PC-3 (cell line): ENCODE measurements around the gene GDI2. TPM values are rescaled to one million over a fixed set of nuclear protein-coding genes. Genes with fewer than 3 reads are reported as not detected.

Source experiments
- ATAC-seq: fragments of 200-7000 bp; cut with Tn5 transposase; 2 replicates; pipeline ENCODE4 v1.9.1; 2020; ENCODE audit warnings: mild to moderate bottlenecking, moderate library complexity
- Bru-seq: library from RNA; stranded (reverse); fragments of 400-500 nt; gene quantifications from one replicate; lab custom pipeline; 2021; lab: Mats Ljungman, UMichigan
- BruChase-seq, 2 experiments: library from RNA; stranded (reverse); fragments of 400-500 nt; gene quantifications; one replicate each; lab custom pipeline; 2021; lab: Mats Ljungman, UMichigan
- BruUV-seq: library from RNA; stranded (reverse); fragments of 400-500 nt; replicated peaks from 2 replicates; lab custom pipeline; 2021; lab: Mats Ljungman, UMichigan
- CTCF ChIA-PET: fragments of 300-600 bp; sonication (Branson Sonifier 250); formaldehyde crosslinking; loops from one replicate; lab custom pipeline; 2022; ENCODE audit warnings: antibody characterized with exemption; lab: Charles Lee
- POLR2A ChIA-PET: fragments of 300-600 bp; sonication (Branson Sonifier 250); formaldehyde crosslinking; loops from one replicate; lab custom pipeline; 2022; ENCODE audit warnings: antibody characterized with exemption; ENCODE audit not compliant: unreplicated experiment; lab: Charles Lee
- DNase-seq: peaks from one replicate; pipeline ENCODE4 v3.0.0-alpha.2; 2015
- H2AFZ ChIP-seq: fragments of 300-600 bp; sonication (generic); 2 replicates; pipeline ENCODE4 v1.6.0; 2016; ENCODE audit warnings: antibody characterized with exemption, low read length
- H3F3A ChIP-seq: fragments of 300-600 bp; sonication (generic); one replicate; pipeline ENCODE4 v1.6.0; 2017; ENCODE audit warnings: antibody characterized with exemption, low read length, control low read depth, mild to moderate bottlenecking; ENCODE audit not compliant: unreplicated experiment
- H3K27ac ChIP-seq: fragments of 300-600 bp; sonication (generic); 2 replicates; pipeline ENCODE4 v1.5.1; 2016; ENCODE audit warnings: mild to moderate bottlenecking, low read length
- H3K27me3 ChIP-seq: fragments of 300-600 bp; sonication (generic); 2 replicates; pipeline ENCODE4 v1.6.1; 2016; ENCODE audit warnings: low read length, mixed read lengths
- H3K36me3 ChIP-seq: fragments of 300-600 bp; sonication (generic); 2 replicates; pipeline ENCODE4 v1.6.1; 2016; ENCODE audit warnings: low read depth, mixed run types, low read length, mixed read lengths
- H3K4me1 ChIP-seq: fragments of 300-600 bp; sonication (generic); 2 replicates; pipeline ENCODE4 v1.5.1; 2016; ENCODE audit warnings: low read length; ENCODE audit not compliant: insufficient read depth
- H3K4me2 ChIP-seq: fragments of 300-600 bp; sonication (generic); 2 replicates; pipeline ENCODE4 v1.6.0; 2016; ENCODE audit warnings: low read length
- H3K4me3 ChIP-seq: fragments of 300-600 bp; sonication (generic); 2 replicates; pipeline ENCODE4 v1.5.1; 2016; ENCODE audit warnings: mild to moderate bottlenecking, low read length, mixed read lengths
- H3K79me2 ChIP-seq: fragments of 300-600 bp; sonication (generic); 2 replicates; pipeline ENCODE4 v1.6.1; 2017; ENCODE audit warnings: low read length, mixed read lengths
- H3K9ac ChIP-seq: fragments of 300-600 bp; sonication (generic); 2 replicates; pipeline ENCODE4 v1.6.0; 2016; ENCODE audit warnings: mild to moderate bottlenecking, low read length
- H3K9me2 ChIP-seq: fragments of 300-600 bp; sonication (generic); replicated peaks from 2 replicates; pipeline ENCODE4 v1.6.1; 2016; ENCODE audit warnings: mixed run types, low read length, mixed read lengths
- H3K9me3 ChIP-seq: fragments of 300-600 bp; sonication (generic); 2 replicates; pipeline ENCODE4 v1.6.1; 2016; ENCODE audit warnings: low read length, mixed read lengths
- H4K20me1 ChIP-seq: fragments of 300-600 bp; sonication (generic); 2 replicates; pipeline ENCODE4 v1.6.1; 2016; ENCODE audit warnings: low read length, mixed read lengths
- EZH2 ChIP-seq: fragments of 300-600 bp; sonication (generic); IDR thresholded peaks from one replicate; pipeline ENCODE4 v1.6.1; 2017; ENCODE audit warnings: antibody characterized with exemption, mild to moderate bottlenecking, low read length; ENCODE audit not compliant: unreplicated experiment
- EZH2phosphoT487 ChIP-seq: fragments of 300-600 bp; sonication (generic); IDR thresholded peaks from 2 replicates; pipeline ENCODE4 v1.6.1; 2018; ENCODE audit warnings: mild to moderate bottlenecking, antibody characterized with exemption, low read length, borderline replicate concordance
- intact Hi-C: fragments of 100-400 bp; cut with micrococcal nuclease; formaldehyde crosslinking; loops from 2 replicates; pipeline ENCODE4 v1.9.0; 2023
- long read RNA-seq: library from polyadenylated mRNA; unstranded; transcript quantifications from one replicate; pipeline ENCODE4 v2.0.0, GENCODE V29; 2021; ENCODE audit not compliant: unreplicated experiment
- total RNA-seq: library from RNA; depleted of rRNA; stranded (reverse); fragments of >200 nt; gene quantifications from 2 replicates; pipeline ENCODE4 v1.2.3, GENCODE V29; 2014; rRNA removed
- TF ChIP-seq, protein P1 (sequence below): fragments of 300-600 bp; sonication (generic); conservative IDR thresholded peaks from 2 replicates; pipeline ENCODE4 v1.5.1; 2017; ENCODE audit warnings: antibody characterized with exemption, low read depth, mild to moderate bottlenecking, low read length

The GDI2 gene
- total RNA-seq: 94.7 and 122 TPM in 2 replicates
- Bru-seq, nascent RNA: percentile 84 among the genes with signal in this experiment
- BruChase-seq, experiment 1, labeled RNA remaining after a 6-hour chase: percentile 92 among the genes with signal in this experiment
- percentile 87 among the genes with signal in this experiment for BruChase-seq, experiment 2, labeled RNA remaining after a 2-hour chase
- long read RNA-seq, transcript GDI2-203 (11 exons, 2,412 nt): major isoform, 98 of 160 reads
- long read RNA-seq, partial matches to known transcripts: 13 of 160 reads
- long read RNA-seq, other reads (novel, unspliced or antisense): 47 of 160 reads

DNA sequence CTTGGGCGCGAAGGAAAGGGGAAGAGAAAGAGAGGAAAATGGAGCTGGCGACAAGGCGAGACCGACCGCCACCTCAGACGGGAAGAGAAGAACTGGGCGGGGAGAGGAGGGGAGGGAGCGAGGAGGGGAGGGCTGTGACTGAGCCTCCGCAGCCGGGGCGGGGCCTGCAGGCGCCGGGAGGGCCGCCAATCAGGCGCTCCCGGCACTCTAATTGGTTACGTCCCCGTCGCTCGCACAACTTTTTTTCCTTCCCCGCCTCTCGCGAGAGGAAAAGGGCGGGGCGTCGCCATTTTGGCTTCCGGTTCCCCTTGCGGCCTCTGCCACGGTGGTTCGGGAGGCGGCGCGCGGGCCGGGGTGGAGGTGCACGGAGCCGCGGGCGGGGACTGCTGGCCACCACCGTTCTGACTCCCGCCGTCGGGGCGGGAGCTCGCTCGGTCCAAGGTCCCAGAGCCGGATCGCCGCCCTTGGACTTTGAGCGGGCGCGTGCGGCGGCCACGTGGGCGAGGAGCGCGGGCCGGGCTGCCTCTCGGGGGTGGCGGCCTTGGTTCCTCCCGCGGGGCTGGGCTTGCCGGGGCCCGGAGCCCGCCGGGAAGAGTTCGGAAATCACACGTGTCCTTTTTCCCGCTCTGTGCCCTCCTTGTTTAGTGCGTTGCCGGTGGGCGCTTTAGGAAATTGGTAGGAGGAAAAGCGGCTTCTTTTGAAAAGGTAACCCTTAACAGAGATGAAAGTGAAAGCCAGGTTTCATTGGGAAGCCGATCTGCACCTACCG, at the start of gene GDI2:
Gene GDI2 (minus strand): TSS at position 94 of the 769 bp plus-strand sequence. CDS start 176 bp downstream, outside the sequence.
- Histone ChIP-seq H3K9ac (peak within 1 kb of the TSS; percentile 99), H3K4me2 (peak within 1 kb of the TSS; percentile 91), H3K36me3 (no peaks in the 10 kb centered on the region), H2AFZ (peak within 1 kb of the TSS; percentile 22; the same call in 1 of the 2 replicates), H3K4me1 (peaks cover 26% of the 10 kb centered on the region), H3K9me3 (no peaks in the 10 kb centered on the region), H3K9me2 (no peaks in the 10 kb centered on the region), H4K20me1 (peaks cover 31% of the 10 kb centered on the region), H3K79me2 (peaks cover 56% of the 10 kb centered on the region), H3K4me3 (peak within 1 kb of the TSS; percentile 96), H3K27ac (peak within 1 kb of the TSS; percentile 82), H3K27me3 (no peaks in the 10 kb centered on the region), H3F3A (no peaks in the 10 kb centered on the region)
- DNase-seq: peak; percentile 89
- CTCF ChIA-PET: no interaction called here
- BruUV-seq: no TSS peak
- TF ChIP-seq EZH2phosphoT487: no peak
- no peak for TF ChIP-seq EZH2
- TF ChIP-seq, protein P1, sequence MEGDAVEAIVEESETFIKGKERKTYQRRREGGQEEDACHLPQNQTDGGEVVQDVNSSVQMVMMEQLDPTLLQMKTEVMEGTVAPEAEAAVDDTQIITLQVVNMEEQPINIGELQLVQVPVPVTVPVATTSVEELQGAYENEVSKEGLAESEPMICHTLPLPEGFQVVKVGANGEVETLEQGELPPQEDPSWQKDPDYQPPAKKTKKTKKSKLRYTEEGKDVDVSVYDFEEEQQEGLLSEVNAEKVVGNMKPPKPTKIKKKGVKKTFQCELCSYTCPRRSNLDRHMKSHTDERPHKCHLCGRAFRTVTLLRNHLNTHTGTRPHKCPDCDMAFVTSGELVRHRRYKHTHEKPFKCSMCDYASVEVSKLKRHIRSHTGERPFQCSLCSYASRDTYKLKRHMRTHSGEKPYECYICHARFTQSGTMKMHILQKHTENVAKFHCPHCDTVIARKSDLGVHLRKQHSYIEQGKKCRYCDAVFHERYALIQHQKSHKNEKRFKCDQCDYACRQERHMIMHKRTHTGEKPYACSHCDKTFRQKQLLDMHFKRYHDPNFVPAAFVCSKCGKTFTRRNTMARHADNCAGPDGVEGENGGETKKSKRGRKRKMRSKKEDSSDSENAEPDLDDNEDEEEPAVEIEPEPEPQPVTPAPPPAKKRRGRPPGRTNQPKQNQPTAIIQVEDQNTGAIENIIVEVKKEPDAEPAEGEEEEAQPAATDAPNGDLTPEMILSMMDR: no peak
- intact Hi-C loops: loop anchor here (5.0 kb wide), 2 partner anchors 74 to 126 kb away; partner anchors contain the start of gene ANKRD16
- POLR2A ChIA-PET: interaction anchor here (0.5 to 1.4 kb wide), 6 partner anchors 26 to 1058 kb away, joined by 3 to 5 read pairs (median 4); partner anchors contain the start of genes ANKRD16 and FBH1
- peak; percentile 93 for ATAC-seq

DNA sequence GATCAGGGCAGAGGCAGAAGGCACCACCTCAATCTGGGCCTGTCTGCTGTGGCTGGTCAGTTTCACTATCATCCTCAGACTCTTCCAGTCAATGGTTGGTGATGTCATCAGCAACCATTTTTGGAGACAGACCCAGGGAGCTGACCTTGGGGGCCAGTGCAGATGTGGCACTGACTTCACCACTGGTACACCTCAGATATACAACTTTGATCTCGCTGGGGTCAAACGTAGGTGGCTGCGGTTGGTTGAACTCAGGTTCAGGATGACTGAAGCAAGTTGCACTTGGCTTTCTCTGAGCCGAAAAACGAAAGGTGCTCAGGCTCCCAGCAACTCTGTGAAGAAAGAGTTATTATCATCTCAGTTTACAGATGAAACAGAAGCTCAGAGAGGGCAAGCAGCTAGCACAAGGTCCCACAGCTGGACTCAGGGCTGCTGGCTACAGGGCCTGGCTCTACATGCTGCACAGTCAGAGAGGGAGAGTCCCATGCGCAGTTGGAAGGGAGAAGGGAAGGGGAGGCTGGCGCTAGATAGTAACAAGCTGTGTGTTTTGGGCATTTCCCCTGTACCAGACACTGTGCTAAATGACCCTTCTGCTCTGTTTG, 49.2 kb upstream of the GDI2 start:
- CTCF ChIA-PET: interaction anchor here (0.7 kb wide), 1 partner anchor 222 kb away, joined by 3 read pairs; no protein-coding TSS in a partner anchor

More for the DNA sequence above, 49.2 kb upstream of the GDI2 start:
- POLR2A ChIA-PET: no interaction called here
- H3K27me3 ChIP-seq: no peaks in the 10 kb centered on the region
- no peaks in the 10 kb centered on the region for H3F3A ChIP-seq
- no peaks in the 10 kb centered on the region for H3K36me3 ChIP-seq
- peaks cover 5% of the 10 kb centered on the region for H3K4me1 ChIP-seq
- no peaks in the 10 kb centered on the region for H3K9me3 ChIP-seq
- no peak overlapping the region for H3K4me3 ChIP-seq
- no peak overlapping the region for H3K4me2 ChIP-seq
- no TSS peak for BruUV-seq
- H3K79me2 ChIP-seq: no peaks in the 10 kb centered on the region
- intact Hi-C loops: no loop called here
- H4K20me1 ChIP-seq: no peaks in the 10 kb centered on the region
- DNase-seq (no peak), ATAC-seq (no peak)
- H3K9ac ChIP-seq: no peak overlapping the region; the same call in 1 of the 2 replicates
- H3K9me2 ChIP-seq: no peaks in the 10 kb centered on the region
- peak overlapping the region; percentile 87 for H3K27ac ChIP-seq
- TF ChIP-seq EZH2: no peak
- TF ChIP-seq EZH2phosphoT487: no peak
- TF ChIP-seq, protein P1: no peak
- H2AFZ ChIP-seq: no peak overlapping the region
